Skeletal muscle tissue (tissue), 4 donors: Measurements from ENCODE around the gene FZD4. TPM values are rescaled to one million over a fixed set of nuclear protein-coding genes. Genes with fewer than 3 reads are reported as not detected.

Experiments used
- H3K27ac ChIP-seq: one replicate; pipeline ENCODE4 v1.7.0; 2013; ENCODE audit warnings: mild to moderate bottlenecking, low read depth, low read length, inconsistent platforms
- H3K27me3 ChIP-seq, 3 donors: one replicate each; pipeline ENCODE4 v1.7.0; 2013; ENCODE audit warnings: low read length in 3 of 3; ENCODE audit not compliant: control insufficient read depth in 3 of 3, insufficient read depth in 3 of 3
- H3K36me3 ChIP-seq, 3 donors: one replicate each; pipeline ENCODE4 v1.7.0; 2013; ENCODE audit warnings: low read length in 3 of 3; ENCODE audit not compliant: control insufficient read depth in 3 of 3, insufficient read depth in 3 of 3
- H3K4me1 ChIP-seq, 3 donors: one replicate each; pipeline ENCODE4 v1.7.0; 2013; ENCODE audit warnings: low read length in 3 of 3, mild to moderate bottlenecking in 3 of 3; ENCODE audit not compliant: control insufficient read depth in 3 of 3, insufficient read depth in 3 of 3
- H3K4me3 ChIP-seq, 3 donors: one replicate each; pipeline ENCODE4 v1.7.0; 2013; ENCODE audit warnings: low read length in 3 of 3
- H3K9ac ChIP-seq, 3 donors: one replicate each; pipeline ENCODE4 v1.7.0; 2013; ENCODE audit warnings: low read length in 3 of 3, mild to moderate bottlenecking in 3 of 3, moderate library complexity in 2 of 3, low read depth in 1 of 3
- H3K9me3 ChIP-seq, 3 donors: one replicate each; pipeline ENCODE4 v1.7.0; 2013; ENCODE audit warnings: low read length in 3 of 3; ENCODE audit not compliant: control insufficient read depth in 3 of 3
- total RNA-seq: library from RNA; depleted of rRNA; stranded (reverse); fragments of >200 nt; gene quantifications from one replicate; pipeline ENCODE4 v1.2.3, GENCODE V29; 2014
- donor health status: Osteomylitis.

FZD4 gene
- total RNA-seq, 1 donor from 2014 or later, result 56.4 TPM

GRCh38 chr11:86900162-86900561 is 55.0 kb downstream of the FZD4 start:
- no peak overlapping the region for H3K4me3 ChIP-seq
- no peaks in the 10 kb centered on the region for H3K9me3 ChIP-seq
- peaks cover 0 to 3% (median 0%) of the 10 kb centered on the region in 3 donors for H3K4me1 ChIP-seq
- no peak overlapping the region for H3K9ac ChIP-seq
- no peak overlapping the region for H3K27ac ChIP-seq
- no peaks in the 10 kb centered on the region for H3K27me3 ChIP-seq
- no peaks in the 10 kb centered on the region for H3K36me3 ChIP-seq

GRCh38 chr11:86898689-86899088 is 56.5 kb downstream of the FZD4 start:
- Histone ChIP-seq H3K4me3 (no peak overlapping the region), H3K27me3 (no peaks in the 10 kb centered on the region), H3K4me1 (peaks cover 0 to 3% (median 0%) of the 10 kb centered on the region in 3 donors), H3K9me3 (no peaks in the 10 kb centered on the region), H3K9ac (no peak overlapping the region), H3K27ac (no peak overlapping the region), H3K36me3 (no peaks in the 10 kb centered on the region)

GRCh38 chr11:86896441-86896841 is 58.8 kb downstream of the FZD4 start:
- Histone ChIP-seq H3K9me3 (no peaks in the 10 kb centered on the region), H3K9ac (no peak overlapping the region), H3K4me1 (peaks cover 0 to 3% (median 0%) of the 10 kb centered on the region in 3 donors), H3K27ac (no peak overlapping the region), H3K4me3 (no peak overlapping the region), H3K36me3 (no peaks in the 10 kb centered on the region), H3K27me3 (no peaks in the 10 kb centered on the region)

Other genes with a start within 250 kb of the FZD4 start
- 18.3 TPM for gene PRSS23, start 154.9 kb downstream of the FZD4 start, total RNA-seq
- 35.5 TPM for gene TMEM135, start 82.5 kb upstream of the FZD4 start, total RNA-seq